SK-N-SH (cell line): Measurements from ENCODE around the gene DCUN1D3.

Experiments used
- EZH2phosphoT487 ChIP-seq: fragments of 200-600 bp; sonication (generic); IDR thresholded peaks from 2 replicates; pipeline ENCODE4 v1.6.1; 2017; ENCODE audit warnings: low read depth, mixed run types, mild to moderate bottlenecking, antibody characterized with exemption, moderate library complexity, borderline replicate concordance
- TF ChIP-seq, protein P1 (sequence below): IDR thresholded peaks from 2 replicates; pipeline ENCODE4 v1.4.0; 2012; ENCODE audit warnings: low read depth
- TF ChIP-seq, protein P2 (sequence below): fragments of 200-600 bp; sonication (generic); IDR thresholded peaks from 2 replicates; pipeline ENCODE4 v1.6.1; 2017; ENCODE audit warnings: antibody characterized with exemption, mild to moderate bottlenecking, moderate library complexity
- TF ChIP-seq, protein P3 (sequence below): IDR thresholded peaks from 2 replicates; pipeline ENCODE4 v1.4.0; 2012; ENCODE audit warnings: low read depth, borderline replicate concordance

DNA sequence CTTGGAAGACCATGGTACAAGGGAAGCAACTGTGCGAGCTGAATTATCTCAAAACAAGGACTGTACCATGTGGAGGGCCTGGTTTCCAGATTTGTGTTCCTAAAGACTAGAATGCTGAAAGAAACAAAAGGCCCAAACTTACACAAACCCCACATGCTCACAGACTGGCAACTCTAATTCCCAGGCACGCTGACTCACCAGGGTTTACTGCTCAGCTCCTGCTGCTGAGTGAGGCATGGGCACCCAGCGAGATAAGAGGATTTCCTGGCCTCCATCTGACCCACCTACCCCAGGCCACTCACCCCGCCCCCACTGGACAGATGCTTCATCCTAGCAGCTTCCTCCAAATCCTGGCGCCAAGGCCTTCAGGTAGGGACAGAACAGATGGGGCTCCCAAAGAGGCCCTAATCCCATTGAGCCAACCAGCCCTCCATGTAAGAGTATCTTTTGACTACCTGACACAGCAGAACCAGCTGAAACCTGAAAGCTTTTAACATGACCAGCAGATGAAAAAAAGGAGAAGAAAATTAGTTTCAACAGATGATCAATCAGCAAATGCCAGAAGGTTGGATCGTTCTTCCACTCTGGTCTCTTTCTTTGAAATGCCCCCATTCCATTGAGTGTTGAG, 33.9 kb downstream of the DCUN1D3 start:
- TF ChIP-seq, protein P1, sequence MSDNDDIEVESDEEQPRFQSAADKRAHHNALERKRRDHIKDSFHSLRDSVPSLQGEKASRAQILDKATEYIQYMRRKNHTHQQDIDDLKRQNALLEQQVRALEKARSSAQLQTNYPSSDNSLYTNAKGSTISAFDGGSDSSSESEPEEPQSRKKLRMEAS = peak; percentile 91
- TF ChIP-seq, protein P2, sequence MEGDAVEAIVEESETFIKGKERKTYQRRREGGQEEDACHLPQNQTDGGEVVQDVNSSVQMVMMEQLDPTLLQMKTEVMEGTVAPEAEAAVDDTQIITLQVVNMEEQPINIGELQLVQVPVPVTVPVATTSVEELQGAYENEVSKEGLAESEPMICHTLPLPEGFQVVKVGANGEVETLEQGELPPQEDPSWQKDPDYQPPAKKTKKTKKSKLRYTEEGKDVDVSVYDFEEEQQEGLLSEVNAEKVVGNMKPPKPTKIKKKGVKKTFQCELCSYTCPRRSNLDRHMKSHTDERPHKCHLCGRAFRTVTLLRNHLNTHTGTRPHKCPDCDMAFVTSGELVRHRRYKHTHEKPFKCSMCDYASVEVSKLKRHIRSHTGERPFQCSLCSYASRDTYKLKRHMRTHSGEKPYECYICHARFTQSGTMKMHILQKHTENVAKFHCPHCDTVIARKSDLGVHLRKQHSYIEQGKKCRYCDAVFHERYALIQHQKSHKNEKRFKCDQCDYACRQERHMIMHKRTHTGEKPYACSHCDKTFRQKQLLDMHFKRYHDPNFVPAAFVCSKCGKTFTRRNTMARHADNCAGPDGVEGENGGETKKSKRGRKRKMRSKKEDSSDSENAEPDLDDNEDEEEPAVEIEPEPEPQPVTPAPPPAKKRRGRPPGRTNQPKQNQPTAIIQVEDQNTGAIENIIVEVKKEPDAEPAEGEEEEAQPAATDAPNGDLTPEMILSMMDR = no peak
- TF ChIP-seq, protein P3, sequence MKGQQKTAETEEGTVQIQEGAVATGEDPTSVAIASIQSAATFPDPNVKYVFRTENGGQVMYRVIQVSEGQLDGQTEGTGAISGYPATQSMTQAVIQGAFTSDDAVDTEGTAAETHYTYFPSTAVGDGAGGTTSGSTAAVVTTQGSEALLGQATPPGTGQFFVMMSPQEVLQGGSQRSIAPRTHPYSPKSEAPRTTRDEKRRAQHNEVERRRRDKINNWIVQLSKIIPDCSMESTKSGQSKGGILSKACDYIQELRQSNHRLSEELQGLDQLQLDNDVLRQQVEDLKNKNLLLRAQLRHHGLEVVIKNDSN = no peak
- TF ChIP-seq EZH2phosphoT487 = no peak
